ENCODE results near the gene SNAI3.

SNAI3 gene

DNA sequence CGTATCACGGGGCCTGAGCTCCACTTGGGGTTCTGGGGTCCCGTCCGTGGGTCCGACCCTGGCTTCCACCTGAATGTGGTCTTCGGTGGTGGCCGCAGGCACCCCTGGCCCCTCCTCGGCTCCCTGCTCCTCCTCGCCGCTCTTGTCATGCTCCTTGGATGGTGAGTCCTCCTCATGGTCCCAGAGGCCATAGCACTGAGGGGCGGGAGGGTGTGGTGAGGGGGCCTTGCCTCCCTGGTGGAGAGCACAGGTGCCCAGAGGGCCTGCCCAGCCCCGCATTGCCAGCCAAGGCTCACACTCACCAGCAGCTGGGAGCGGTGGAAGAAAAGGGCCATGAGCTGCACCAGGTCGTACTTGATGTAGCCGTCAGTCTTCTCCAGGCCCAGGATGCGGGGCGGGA is 34.9 kb upstream of the SNAI3 start:
- DNase-seq = no peak

DNA sequence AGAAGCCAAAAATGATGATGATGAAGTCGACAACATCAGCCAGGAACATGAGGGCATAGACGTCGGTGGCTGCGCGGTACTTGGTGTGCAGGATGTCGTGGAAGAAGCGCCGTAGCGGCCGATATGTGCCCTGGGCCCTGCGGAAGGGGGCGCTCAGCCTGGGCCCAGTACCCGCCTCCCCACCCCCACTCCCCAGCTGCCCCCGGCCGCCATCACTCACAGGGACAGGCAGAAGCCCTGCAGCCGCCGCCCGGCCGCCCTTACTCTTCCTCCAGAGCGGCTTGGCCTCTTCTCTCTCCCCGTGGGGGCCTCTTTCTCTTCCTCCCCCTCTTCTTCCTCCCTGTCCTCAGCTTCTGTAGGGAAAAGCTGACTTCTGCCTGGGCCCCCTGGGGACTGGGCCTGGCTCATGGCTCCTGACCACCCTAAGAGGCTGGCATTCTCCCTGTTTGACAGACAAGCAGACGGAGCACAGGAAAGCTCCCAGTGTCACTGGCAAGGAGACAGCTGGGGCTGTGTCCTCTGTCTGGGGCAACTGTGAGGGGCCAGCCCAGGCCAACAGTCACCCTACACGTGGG is 34.2 kb upstream of the SNAI3 start:
- no peak for DNase-seq

DNA sequence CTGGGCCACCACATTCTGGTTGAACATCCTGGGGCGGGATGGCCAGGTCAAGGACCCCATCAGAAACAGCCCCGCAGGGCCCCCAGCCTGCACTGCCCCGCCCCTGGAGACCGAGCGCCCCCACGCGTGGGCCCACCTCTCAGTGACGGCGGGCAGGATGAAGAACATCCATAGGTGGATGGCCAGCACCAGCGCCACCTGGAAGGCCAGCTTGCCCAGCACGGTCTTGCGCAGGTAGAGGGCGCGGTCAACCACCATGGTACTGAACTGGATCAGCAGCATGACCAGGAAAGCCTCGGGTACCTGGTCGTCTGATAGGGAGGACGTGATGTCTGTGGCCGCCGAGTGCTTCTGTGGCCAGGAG is 33.6 kb upstream of the SNAI3 start:
- no peak for DNase-seq

DNA sequence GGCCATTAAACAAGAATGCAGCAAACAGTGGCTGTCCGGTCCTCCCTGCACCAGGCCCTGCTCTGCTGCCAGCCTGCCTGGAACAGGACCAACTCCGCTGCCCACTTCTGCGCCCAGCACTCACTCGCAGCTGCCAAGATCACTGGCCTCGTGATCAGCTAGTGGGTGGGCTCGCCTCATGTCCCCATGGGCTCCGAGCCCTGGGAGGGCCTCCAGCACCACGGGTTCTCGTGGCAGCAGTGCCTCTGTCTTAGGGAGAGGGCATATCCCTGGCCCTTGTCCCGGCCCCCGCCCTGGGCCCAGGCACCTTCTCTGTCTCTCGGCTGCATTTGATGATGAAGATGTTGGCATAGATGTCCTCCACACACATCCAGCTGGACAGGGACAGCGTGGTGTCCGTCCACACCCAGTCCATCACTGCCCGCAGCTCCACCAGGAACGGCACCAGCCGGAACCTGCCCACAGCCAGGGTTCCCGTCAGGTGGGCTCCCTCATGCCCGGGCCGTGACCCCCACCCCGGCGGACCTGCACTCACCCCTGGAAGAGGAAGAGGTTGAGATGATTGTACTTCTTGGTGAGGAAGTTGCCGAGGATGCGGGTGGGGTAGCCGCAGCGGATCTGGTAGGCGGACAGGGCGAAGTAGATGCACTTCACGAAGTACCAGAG is 33.1 kb upstream of the SNAI3 start:
- no peak for DNase-seq

DNA sequence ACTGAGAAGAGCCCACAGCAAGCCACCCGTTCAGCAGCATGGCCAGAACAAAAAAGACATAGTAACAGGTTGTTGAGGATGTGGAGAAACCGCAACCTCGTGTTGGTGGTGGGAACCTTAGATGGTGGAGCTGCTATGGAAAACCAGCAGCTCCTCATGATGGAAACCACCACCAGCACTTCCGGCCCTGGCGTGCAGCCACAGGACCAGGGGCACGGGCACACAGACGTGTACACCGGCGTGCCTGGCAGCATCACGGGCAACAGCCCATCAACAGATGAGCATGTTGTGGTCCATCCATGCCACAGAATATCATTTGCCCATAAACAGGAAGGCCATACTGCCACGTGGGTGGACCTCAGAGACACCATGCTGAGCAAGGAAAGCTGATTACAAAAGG is 31.9 kb upstream of the SNAI3 start:
- no peak for DNase-seq

DNA sequence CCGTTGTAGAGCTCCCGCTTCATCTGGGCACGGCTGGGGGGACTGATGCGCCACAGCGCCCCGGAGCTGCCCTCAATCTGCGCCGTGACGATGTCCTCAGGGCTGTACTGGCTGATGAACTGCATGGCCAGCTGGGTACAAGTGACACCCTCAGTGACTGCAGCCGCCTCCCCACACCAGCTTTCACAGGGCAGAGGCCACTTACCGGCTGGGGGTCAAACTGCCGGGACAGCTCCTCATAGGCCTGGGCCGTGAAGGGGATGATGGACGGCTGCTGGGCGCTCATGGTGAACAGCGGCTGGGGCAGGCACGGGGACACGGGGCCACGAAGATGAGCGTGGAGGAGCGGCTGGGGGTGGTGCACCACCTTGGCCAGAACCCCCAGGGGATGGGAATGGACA is 30.3 kb upstream of the SNAI3 start:
- DNase-seq = no peak

DNA sequence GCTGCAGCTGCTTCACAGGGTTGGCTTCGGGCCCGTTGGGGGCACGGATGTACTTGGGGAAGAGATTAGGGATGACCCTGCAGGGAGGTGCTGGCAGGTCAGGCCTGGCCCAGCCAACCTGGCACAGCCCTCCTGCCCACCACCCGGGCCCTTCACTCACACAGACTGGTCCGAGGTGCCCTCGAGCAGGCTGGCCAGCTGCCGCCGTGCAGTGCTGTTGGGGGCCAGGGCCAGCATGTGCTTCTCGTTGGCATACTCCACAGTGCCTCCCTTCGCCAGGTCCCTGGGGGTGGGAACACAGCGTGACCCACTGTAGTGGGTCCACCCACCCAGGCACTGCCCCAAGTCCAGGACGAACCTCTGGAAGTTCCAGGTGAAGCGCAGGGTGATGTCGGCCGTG is 29.9 kb upstream of the SNAI3 start:
- no peak for DNase-seq

DNA sequence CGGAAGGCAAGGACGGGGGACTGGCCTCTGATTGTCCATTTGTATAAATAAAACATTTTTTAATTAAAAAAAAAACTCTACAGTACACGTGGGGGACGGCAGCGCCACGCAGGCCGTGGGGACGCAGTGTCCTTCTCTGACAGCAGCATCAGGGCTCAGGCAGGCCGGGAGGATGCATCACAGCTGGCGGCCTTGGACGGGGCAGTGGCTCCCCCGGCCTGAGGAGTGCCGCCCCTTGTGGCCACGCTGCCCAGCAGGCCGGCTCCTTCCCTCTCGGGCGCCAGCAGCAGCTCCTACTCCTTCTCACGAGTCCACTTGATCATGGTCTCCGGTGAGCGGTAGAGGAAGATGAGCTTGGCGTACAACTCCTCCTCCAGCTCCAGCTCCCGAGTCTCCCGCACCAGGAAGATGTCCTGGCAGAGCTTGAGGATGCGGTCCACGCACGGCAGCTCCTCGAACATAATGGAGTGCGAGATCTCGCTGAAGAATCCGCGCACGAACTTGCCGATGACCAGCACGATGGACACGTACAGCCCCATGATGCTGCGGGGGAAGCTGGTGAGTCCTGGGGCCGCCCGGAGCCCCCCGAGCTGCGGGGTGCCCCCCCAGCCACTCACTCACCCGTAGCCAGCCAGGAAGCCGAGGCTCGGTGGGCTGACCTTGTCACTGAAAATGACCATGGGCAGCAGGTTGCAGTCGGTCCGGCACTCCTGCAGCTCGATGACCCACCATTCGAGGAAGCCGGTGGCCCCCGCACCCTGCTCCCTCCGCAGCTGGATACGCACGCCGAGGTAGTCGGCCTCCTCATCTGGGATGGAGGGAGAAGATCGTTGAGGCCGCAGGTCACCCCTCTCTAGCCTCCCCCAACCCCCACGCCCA is 29.2 kb upstream of the SNAI3 start:
- DNase-seq = no peak

DNA sequence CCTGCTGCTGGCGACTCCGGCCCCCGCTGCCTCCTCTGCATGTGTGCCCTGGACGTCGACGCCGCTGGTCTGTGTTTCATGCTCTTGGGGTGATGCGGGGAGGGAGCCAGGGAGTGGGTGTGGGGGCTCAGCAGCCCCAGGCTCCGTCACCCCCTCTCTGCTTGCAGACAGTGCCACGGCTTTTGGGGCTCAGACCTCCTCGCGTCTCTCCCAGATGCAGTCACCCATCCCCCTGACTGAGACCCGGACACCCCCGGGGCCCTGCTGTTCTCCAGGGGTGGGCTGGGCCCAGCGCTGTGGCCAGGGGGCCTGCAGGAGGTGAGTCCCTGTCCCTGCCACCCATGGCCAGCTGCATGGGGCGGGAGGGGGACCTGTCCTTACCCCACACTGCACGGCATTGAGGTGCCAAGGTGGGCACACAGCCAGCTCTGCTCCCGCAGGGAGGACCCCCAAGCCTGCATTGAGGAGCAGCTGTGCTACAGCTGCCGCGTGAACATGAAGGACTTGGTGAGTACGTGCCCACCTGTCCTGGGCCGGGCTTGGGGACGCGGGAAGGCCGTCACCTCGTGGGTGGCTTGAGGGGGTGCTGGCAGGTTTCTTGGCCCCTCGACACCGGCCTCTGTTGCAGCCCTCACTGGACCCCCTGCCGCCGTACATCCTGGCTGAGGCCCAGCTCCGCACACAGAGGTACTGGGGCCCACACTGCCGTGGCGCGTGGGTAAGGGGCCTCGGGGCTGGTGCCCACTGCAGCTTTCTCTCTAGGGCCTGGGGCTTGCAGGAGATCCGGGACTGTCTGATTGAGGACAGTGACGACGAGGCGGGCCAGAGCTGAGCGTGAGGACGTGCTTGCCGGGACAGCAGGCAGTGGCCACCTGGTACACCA is 28.4 kb upstream of the SNAI3 start:
- DNase-seq = no peak

DNA sequence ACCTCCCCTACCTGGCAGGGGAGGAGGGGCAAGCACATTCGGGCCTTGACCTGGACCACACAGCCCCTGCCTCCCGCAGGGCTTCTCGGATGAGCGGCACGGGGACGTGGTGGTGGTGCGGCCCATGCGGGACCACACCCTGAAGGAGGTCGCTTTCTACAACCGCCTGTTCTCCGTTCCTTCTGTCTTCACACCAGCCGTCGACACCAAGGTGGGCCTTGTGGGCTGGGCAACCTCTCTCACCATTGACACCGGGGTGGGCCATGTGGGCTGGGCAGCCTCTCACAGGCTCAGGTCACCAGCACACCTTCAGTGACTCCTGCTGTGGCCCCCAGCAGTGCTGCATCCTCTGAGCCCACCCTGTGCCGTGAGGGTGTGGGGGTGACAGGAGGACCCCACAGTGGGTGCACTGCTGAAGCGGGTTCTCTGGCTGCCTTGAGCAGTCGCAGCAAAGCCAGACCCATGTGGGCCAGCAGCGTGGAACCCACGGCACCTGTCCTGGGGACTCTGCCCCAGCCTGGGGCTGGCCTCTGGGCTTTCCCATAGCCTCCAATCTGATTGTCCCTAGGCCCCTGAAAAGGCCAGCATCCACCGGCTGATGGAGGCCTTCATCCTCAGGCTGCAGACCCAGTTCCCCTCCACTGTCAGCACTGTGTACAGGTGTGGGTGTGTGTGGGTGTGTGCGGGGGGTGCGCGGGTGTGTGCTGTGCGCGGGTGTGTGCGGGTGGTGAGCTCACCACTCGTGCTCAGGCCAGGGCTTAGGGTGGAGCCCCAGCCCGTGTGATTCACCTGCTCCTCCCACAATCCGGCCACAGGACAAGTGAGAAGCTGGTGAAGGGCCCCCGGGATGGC is 27.5 kb upstream of the SNAI3 start:
- DNase-seq = no peak

DNA sequence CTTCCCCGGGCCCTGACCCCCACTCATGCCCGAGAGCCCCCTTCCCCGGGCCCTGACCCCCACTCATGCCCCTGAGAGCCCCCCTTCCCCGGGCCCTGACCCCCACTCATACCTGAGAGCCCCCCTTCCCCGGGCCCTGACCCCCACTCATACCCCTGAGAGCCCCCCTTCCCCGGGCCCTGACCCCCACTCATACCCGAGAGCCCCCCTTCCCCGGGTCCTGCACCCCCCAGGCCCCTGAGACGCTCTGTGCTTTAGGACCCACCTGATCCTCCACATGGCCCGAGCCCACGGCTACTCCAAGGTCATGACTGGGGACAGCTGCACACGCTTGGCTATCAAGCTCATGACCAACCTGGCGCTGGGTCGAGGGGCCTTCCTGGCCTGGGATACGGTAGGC is 26.7 kb upstream of the SNAI3 start:
- no peak for DNase-seq

DNA sequence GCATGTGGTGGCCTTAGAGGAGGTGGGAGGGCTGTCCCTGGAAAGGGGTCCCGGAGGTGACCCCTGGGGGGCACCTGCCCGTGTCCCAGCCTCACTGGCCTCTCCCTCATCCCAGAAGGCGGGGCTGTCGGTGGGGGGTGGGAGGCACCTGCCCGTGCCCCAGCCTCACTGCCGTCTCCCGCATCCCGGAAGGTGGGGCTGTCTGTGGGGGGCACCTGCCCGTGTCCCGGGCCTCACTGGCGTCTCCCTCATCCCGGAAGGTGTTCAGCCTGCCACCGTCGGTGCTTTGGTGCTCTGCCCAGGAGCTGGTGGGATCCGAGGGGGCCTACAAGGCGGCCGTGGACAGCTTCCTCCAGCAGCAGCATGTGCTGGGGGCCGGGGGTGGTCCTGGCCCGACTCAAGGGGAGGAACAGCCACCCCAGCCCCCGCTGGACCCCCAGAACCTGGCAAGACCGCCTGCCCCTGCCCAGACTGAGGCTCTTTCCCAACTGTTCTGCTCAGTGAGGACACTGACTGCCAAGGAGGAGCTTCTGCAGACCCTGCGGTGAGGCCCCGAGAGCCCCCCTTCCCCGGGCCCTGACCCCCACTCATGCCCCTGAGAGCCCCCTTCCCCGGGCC is 26.2 kb upstream of the SNAI3 start:
- no peak for DNase-seq

DNA sequence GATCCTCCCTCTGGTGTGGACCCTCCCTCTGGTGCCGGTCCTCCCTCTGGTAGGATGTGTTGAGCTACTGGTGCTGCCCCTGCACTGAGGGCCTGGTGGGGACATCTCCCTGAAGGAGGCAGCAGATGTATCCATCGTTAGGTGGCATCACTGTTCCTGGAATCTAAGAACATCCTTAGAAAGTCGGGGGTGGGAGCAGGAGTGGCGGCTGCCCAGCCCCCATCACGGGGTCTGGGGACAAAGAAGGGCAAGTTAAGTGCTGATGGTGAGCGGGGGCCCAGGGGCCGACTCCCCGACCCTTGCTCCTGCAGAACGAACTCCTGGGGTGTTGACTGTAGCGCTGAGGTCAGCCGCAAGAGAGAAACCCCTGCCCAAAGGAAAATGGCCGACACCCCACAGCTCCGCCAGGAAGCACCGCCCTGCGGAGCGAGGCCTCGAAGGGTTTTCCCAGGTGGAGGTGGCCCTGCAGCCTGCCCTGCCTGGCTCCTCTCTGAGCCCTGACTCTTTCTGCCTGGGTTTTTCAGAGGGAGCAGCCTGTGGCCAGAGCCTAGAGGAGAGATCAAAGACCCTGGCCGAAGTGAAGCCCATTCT is 25.5 kb upstream of the SNAI3 start:
- no peak for DNase-seq

DNA sequence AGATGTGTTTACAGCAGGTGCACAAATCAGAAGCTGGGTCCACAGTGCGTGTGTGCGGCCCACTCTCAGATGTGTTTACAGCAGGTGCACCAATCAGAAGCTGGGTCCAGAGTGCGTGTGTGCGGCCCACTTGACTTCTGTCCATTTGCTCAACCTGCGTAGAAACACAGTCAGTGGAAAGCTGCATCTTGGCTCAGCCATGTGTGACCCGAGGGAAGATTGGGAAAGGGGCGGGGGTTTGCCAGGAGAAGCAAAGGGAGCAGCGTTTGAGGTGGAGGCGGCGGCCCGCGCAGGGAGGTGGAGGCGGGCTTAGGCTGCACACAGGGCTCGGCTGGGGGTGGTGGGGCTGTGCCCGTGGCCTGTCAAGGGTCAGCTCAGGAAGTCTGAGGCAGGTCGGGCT is 24.2 kb upstream of the SNAI3 start:
- DNase-seq = no peak

DNA sequence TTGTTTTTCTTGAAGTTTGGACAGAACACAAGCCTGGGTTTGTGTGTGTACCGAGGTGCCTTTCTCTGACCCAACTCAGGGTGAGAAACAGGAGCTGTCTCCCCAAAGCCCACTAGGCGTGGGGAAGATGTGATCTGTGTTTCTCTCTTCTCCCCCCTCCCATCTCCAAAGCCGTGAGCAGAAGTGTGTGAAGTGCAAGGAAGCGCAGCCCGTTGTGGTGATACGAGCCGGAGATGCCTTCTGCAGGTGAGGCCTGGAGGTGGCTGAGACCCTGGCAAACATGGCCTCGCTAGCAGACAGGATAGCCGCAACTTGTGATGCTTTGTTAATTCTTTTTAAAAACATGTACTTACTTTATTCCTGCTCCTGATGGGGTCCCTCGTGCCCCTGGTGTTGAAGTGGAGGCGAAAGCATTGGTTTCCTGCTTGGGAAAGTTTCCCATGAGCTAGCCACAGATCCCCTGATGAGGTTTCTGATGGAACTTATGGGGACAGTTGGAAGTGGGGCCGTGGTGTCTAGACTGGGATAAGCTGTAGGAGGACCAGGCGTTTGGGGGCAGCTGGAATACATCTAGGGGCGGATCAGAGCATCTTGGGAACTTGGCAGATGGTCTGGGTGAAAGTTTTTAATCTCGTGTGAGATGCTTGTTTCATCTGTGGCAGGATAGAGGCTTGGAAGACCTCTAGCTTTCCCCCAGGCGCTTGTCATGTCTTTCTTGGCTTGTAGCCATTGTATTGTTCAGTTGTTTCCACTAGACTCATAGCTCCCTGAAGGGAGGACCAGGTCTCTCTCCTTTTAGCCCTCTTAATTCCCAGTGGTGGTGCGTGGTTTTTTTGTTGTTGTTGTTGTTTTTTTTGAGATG is 20.9 kb upstream of the SNAI3 start:
- no peak for DNase-seq

DNA sequence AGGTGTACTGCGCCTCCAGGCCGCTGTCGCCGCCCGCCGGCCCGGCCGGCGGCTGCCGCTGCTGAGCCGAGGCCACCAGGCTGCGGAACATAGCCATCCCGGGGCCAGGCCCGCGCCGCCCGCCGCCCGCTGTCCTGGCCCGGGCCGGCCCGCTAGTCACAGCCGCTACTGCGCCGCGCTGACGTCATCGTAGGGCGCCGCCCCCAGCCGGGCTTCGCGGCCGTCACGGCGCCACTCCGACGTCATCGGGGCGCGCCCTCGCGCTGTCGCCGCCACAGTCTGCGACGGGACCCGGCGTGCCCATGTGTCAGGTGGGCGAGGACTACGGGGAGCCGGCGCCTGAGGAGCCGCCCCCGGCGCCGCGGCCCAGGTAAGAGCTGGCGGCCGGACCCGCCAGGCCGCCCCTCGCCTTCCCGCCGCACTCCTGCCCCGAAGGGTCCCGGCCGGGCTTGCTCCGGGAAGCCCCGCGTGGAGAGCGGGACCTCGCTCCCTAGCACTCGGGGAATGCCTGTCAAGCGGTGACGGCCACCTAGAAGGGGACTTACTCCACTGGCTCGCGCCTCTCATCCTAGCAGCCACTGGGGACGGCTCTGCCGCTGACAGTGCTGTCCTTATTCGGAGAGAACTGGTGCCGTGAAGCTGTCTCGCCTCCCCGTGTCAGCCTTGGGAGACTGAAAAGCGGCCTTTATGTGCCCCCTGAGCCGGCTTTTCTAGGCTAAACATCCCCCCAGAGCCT is 20.1 kb upstream of the SNAI3 start, which contains the start of the genes CTU2 and RNF166:
Gene CTU2 (plus strand): TSS at position 275 of the 736 bp plus-strand sequence. CDS start 28 bp downstream, at position 303.
Gene RNF166 (minus strand): TSS at position 180 of the 736 bp plus-strand sequence. CDS start 83 bp downstream, at position 97.
- peak; percentile 77 for DNase-seq

DNA sequence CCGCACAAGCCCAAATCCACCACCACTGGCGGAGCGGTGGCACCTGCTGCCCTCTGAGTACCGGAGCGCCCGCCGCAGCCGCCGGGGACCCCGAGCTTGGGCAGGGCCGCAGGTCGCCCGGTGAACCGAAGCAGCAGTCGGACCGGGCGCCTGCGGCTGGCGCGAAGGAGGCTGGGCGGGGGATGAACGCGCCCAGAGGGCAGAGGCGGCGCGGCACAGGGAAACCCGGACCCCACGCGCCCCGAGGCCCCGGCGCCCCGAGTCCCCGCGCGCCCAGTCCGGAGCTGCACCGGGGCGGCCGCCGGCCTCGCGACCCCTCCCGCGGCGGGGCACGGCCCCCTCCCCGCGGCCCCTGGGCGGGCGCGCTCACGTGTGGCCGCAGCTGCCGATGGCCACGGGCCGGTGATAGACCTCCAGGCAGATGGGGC is 19.5 kb upstream of the SNAI3 start:
- DNase-seq = no peak

DNA sequence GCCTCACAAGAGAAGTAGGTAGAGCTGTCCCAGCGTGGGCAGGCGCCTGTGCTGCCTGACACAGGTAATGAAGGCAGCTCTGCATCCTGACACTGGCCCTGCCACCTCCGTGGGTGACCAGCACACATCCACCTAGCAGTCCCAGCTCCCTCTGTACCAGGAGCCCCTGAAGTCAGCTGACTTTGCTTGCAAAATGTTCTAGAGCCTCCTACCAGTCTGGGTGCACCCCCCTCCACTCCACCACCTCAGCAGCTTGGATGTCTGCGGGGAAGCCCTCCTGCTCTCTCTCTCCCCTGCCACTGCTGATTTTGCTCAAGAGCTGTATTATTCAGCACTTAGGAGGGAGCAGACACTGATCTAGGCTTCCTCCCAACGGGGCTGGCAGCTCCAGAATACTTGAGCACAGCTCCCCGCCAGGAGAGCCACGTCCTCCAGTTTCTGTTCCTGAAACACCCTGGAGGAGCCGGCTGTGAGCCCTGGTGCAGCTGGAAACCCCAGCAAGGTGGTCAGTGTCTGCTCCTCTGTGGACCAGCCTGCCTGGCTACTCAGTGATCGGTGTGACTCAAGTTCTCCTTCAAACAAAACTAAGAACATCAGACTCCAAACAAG is 18.9 kb upstream of the SNAI3 start:
- no peak for DNase-seq
